Testis (tissue), 5 donors: ENCODE data around the gene NME2. TPM values are rescaled to one million over a fixed set of nuclear protein-coding genes. Genes with fewer than 3 reads are reported as not detected.

Experiments
- DNase-seq: peaks from one replicate; pipeline ENCODE4 v3.0.0-alpha.2; 2019
- H3K27ac ChIP-seq, 2 donors: fragments of 200-600 bp; sonication (generic); one replicate each; pipeline ENCODE4 v1.5.1; 2019
- H3K27me3 ChIP-seq: fragments of 200-600 bp; sonication (generic); one replicate; pipeline ENCODE4 v1.5.1; 2019
- H3K36me3 ChIP-seq: fragments of 200-600 bp; sonication (generic); one replicate; pipeline ENCODE4 v1.5.1; 2017; ENCODE audit warnings: low read depth; ENCODE audit errors: missing control alignments
- H3K4me1 ChIP-seq: fragments of 200-600 bp; sonication (generic); one replicate; pipeline ENCODE4 v1.5.1; 2019
- H3K4me3 ChIP-seq, 2 donors: fragments of 200-600 bp; sonication (generic); one replicate each; pipeline ENCODE4 v1.5.1; 2017 to 2019
- H3K9me3 ChIP-seq: fragments of 200-600 bp; sonication (generic); one replicate; pipeline ENCODE4 v1.5.1; 2017
- POLR2A ChIP-seq: fragments of 450-650 bp; IDR thresholded peaks from one replicate; pipeline ENCODE4 v1.6.1; 2017; ENCODE audit warnings: antibody characterized with exemption, mild to moderate bottlenecking, moderate library complexity
- WGBS, 2 donors: methylation state at CpG; one replicate each; pipeline ENCODE4 v1.1.5; 2018; 5-methylcytosine and 5-hydroxymethylcytosine counted together
- intact Hi-C: fragments of 100-400 bp; cut with DNase I; formaldehyde crosslinking; loops from one replicate; pipeline ENCODE4 v1.15.1; 2023; ENCODE audit warnings: low total_unique reads
- long read RNA-seq, 2 donors: transcript quantifications; one replicate each; lab custom pipeline, GENCODE V29; 2026
- polyA plus RNA-seq: library from polyadenylated mRNA; stranded (reverse); fragments of 350-450 nt; fragmentation: Illumina TruSeq; extraction: RNeasy Lipid Tissue Mini Kit (QIAGEN cat#74804); gene quantifications from one replicate; pipeline ENCODE4 v1.2.3, GENCODE V29; 2014; ENCODE audit warnings: low read depth, low replicate concordance; ENCODE audit not compliant: insufficient read depth
- total RNA-seq, 2 donors: library from RNA; depleted of rRNA; stranded (reverse); fragments of >200 nt; gene quantifications; one replicate each; pipeline ENCODE4 v1.2.3, GENCODE V29; 2016
- TF ChIP-seq, protein P1 (sequence below), 3 experiments: fragments of 450-650 bp in 2 of 3; fragments of 200-600 bp in 1 of 3; sonication (generic) in 1 of 3; IDR thresholded peaks; one replicate each; pipeline ENCODE4 v1.5.1; 2016 to 2019; ENCODE audit warnings: antibody characterized with exemption in 3 of 3, mild to moderate bottlenecking in 2 of 3, moderate library complexity in 1 of 3

NME2 gene
- total RNA-seq (100 to 1,000 TPM; 105 to 169 TPM), polyA plus RNA-seq (196 TPM)
- long read RNA-seq, donor 1, transcript NME2-202 (4 exons, 866 nt) = minor isoform, 34 of 315 reads
- long read RNA-seq, donor 1, transcript NME2-209 (2 exons, 789 nt) = minor isoform, 31 of 315 reads
- long read RNA-seq, donor 1, transcript NME2-201 (4 exons, 568 nt) = minor isoform, 11 of 315 reads
- long read RNA-seq, donor 1, transcript NME2-205 (5 exons, 826 nt) = major isoform, 214 of 315 reads
- long read RNA-seq, donor 1, partial matches to known transcripts = 10 of 315 reads
- long read RNA-seq, donor 1, other reads (novel, unspliced or antisense) = 6 of 315 reads
- long read RNA-seq, donor 2, transcript NME2-205 (5 exons, 826 nt) = major isoform, 114 of 197 reads
- long read RNA-seq, donor 2, transcript NME2-202 (4 exons, 866 nt) = minor isoform, 27 of 197 reads
- long read RNA-seq, donor 2, transcript NME2-204 (5 exons, 749 nt) = minor isoform, 11 of 197 reads
- long read RNA-seq, donor 2, transcript NME2-209 (2 exons, 789 nt) = minor isoform, 24 of 197 reads
- long read RNA-seq, donor 2, partial matches to known transcripts = 6 of 197 reads
- long read RNA-seq, donor 2, other reads (novel, unspliced or antisense) = 0 of 197 reads

DNA sequence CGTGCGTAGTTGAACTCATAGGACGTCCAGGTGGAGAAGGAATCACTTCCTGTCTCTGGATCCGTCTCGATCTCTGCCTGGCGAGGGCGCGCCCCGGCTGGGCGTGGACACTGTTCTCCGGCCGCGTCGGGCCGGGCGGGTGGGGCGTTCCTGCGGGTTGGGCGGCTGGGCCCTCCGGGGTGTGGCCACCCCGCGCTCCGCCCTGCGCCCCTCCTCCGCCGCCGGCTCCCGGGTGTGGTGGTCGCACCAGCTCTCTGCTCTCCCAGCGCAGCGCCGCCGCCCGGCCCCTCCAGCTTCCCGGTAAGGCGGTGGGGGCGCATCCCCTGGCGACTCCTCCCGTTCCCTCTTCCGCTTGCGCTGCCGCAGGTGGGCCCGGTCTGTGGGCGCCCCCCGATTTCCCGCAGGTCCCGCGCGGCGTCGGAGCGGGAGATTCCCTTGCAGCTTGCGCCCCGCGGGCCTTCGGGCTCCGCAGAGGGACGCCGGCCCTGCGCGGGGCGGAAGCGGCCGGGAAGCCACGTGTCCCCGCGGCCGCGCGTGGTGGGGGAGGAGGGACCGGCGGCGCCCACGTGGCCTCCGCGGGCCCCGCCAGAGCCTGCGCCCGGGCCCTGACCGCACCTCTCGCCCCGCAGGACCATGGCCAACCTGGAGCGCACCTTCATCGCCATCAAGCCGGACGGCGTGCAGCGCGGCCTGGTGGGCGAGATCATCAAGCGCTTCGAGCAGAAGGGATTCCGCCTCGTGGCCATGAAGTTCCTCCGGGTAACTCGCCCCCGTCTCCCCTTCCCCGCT is at the start of gene NME2:
NME2 (plus strand) TSS at position 214 of the 789 bp plus-strand sequence; CDS start at position 634, 420 bp downstream.
- intact Hi-C loops = no loop called here
- Histone ChIP-seq H3K27ac (peak within 1 kb of the TSS; percentile 72 to 92), H3K36me3 (no peaks in the 10 kb centered on the region), H3K27me3 (no peaks in the 10 kb centered on the region), H3K4me3 (peak within 1 kb of the TSS; percentile 77 to 91), H3K9me3 (no peaks in the 10 kb centered on the region), H3K4me1 (peaks cover 14% of the 10 kb centered on the region)
- DNase-seq = peak; percentile 91
- 0% methylated on average over 13 to 74 of the region's 98 CpGs for WGBS, 2 donors
- no peak for TF ChIP-seq POLR2A
- TF ChIP-seq, protein P1, sequence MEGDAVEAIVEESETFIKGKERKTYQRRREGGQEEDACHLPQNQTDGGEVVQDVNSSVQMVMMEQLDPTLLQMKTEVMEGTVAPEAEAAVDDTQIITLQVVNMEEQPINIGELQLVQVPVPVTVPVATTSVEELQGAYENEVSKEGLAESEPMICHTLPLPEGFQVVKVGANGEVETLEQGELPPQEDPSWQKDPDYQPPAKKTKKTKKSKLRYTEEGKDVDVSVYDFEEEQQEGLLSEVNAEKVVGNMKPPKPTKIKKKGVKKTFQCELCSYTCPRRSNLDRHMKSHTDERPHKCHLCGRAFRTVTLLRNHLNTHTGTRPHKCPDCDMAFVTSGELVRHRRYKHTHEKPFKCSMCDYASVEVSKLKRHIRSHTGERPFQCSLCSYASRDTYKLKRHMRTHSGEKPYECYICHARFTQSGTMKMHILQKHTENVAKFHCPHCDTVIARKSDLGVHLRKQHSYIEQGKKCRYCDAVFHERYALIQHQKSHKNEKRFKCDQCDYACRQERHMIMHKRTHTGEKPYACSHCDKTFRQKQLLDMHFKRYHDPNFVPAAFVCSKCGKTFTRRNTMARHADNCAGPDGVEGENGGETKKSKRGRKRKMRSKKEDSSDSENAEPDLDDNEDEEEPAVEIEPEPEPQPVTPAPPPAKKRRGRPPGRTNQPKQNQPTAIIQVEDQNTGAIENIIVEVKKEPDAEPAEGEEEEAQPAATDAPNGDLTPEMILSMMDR (IDR thresholded peaks at IDR 0.05) = no peak

DNA sequence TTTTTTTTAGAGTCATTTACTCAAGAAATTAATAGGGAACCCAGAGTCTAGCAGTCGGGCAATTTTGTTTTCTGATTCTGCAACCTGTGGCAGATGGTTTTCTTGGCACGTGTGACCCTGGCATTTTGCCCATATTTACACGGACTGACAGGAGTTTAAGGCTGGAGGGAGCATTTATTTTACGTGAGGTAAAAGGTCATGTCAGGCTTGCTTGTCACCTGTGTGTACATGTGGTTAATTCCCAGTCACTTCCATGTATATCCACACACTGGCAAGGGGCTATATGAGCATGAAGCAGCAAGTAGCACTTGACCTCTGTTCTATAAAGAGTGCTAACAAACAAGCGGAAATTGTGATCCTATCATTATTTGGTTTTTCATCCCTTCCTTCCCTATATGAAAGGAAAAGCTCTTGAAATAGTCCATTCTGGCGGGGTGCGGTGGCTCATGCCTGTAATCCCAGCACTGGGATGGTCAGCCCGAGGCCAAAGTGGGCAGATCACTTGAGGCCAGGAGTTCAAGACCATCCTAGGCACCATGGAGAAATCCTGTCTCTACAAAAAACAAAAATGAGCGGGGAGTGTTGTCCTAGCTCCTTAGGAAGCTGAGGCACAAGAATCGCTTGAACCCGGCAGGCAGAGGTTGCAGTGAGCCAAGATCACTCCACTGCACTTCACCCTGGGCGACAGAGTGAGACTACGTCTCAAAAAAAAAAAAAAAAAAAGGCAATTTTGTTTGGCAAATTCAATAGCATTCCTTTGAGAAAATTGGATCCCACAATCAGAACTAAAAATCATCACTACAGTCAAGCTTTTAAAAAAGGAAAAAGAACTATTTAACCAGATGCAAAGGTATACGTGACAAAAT is 47.6 kb upstream of the NME2 start:
- H3K27me3 ChIP-seq = no peaks in the 10 kb centered on the region
- TF ChIP-seq, protein P1 (IDR thresholded peaks at IDR 0.05) = no peak
- TF ChIP-seq POLR2A = no peak
- H3K4me1 ChIP-seq = peaks cover 17% of the 10 kb centered on the region
- 36 to 42% methylated on average over 14 of the region's 14 CpGs for WGBS, 2 donors
- H3K9me3 ChIP-seq = no peaks in the 10 kb centered on the region
- no peaks in the 10 kb centered on the region for H3K36me3 ChIP-seq
- H3K27ac ChIP-seq = no peak overlapping the region
- DNase-seq = no peak
- H3K4me3 ChIP-seq = no peak overlapping the region
- intact Hi-C loops = no loop called here

DNA sequence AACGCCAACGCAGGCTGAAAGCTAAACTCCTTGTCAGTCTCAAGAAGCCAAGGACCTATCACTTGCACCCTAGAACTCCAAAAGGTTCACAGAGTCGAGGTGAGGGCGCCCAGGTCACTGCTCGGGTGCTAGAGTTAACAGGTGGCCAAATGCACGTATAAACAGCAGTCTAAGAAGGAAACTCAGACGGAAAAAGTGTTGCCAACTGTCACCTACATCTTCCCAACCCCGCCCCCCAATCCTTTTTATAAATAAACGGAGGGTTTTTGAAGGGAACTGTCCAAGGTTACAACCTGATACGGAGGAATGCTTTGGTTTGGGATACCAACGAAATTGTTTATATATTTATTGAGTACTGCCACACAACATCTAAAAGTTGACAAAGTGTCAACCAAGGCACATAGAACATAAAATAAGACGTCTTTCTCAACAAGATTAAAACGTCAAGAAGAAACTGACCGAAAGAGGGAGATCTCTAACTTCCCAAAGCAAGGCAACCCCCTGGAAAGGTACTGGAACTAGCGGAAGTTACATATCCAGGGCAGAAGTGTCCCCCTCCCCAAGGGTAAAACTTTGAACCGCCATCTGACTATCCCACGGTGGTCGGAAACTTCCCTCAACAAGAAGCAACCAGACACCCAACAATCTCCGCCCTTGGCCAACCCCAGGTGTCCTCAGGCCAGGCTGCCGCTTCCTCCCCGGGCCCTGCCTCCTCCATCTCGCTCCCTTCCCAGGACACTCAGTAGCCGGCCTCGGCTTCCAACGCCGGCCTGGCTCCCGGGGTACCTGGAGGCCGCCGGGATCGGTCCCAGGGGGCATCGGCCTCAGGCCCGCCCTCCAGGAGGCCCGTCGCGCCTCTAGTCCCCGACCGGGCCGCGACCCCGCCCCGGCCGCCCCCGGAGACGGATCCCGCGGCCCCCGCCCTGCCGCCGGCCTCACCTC is 46.5 kb upstream of the NME2 start:
- peak; percentile 43 for DNase-seq
- Histone ChIP-seq H3K4me1 (peaks cover 17% of the 10 kb centered on the region), H3K27ac (peak overlapping the region; percentile 99 to 100), H3K27me3 (no peaks in the 10 kb centered on the region), H3K36me3 (no peaks in the 10 kb centered on the region), H3K4me3 (peak overlapping the region; percentile 97 to 99), H3K9me3 (no peaks in the 10 kb centered on the region)
- WGBS, 2 donors = 1 to 2% methylated on average over 25 to 31 of the region's 49 CpGs
- TF ChIP-seq, protein P1 (IDR thresholded peaks at IDR 0.05) = no peak
- TF ChIP-seq POLR2A = no peak
- intact Hi-C loops = no loop called here
